Measurements from ENCODE around the gene BET1L. TPM values are rescaled to one million over a fixed set of nuclear protein-coding genes. Genes with fewer than 3 reads are reported as not detected.

The BET1L gene
- 22.0 and 23.9 TPM in 2 replicates for total RNA-seq

GRCh38 chr11:207208-207862, at the start of gene BET1L, which contains the start of gene RIC8A:
Gene BET1L (minus strand): TSS chr11:207399. CDS start chr11:207321, 78 bp downstream.
Gene RIC8A (plus strand): TSS chr11:207708. CDS start chr11:208855, 1,147 bp downstream.

GRCh38 chr11:236774-237767, 29.9 kb upstream of the BET1L start, which contains the start of gene PSMD13:
Gene PSMD13 (plus strand): TSS chr11:236976. CDS start chr11:237050, 74 bp downstream.

GRCh38 chr11:235997-236773, 29.0 kb upstream of the BET1L start, which contains the start of gene SIRT3:
Gene SIRT3 (minus strand): TSS chr11:236342. CDS start chr11:236328, 14 bp downstream.

GRCh38 chr11:192674-193128, 14.5 kb downstream of the BET1L start, which contains the start of gene SCGB1C1:
Gene SCGB1C1 (plus strand): TSS chr11:193078. CDS start chr11:193100, 22 bp downstream.

Small RNA genes within 50 kb of the gene (small RNA-seq; reads per million reads assigned to genes)
- not detected for gene RNU6-447P

Other genes with a start within 250 kb of the BET1L start
- gene SCGB1C1, start 14.3 kb downstream of the BET1L start, total RNA-seq = not detected in 2 replicates
- gene RIC8A, start 309 bp upstream of the BET1L start, total RNA-seq = 103 and 136 TPM in 2 replicates
- gene SIRT3, start 28.9 kb upstream of the BET1L start, total RNA-seq = 9.3 and 10.9 TPM in 2 replicates
- 97.3 and 112 TPM in 2 replicates for gene PSMD13, start 29.6 kb upstream of the BET1L start, total RNA-seq
- not detected in 2 replicates for gene NLRP6, start 71.0 kb upstream of the BET1L start, total RNA-seq
- gene PGGHG, start 81.7 kb upstream of the BET1L start, total RNA-seq = 7.0 and 11.0 TPM in 2 replicates
- gene IFITM5, start 92.1 kb upstream of the BET1L start, total RNA-seq = not detected in 2 replicates
- gene IFITM2, start 100.4 kb upstream of the BET1L start, total RNA-seq = 63.3 and 122 TPM in 2 replicates
- gene IFITM1, start 106.6 kb upstream of the BET1L start, total RNA-seq = 44.9 and 51.7 TPM in 2 replicates
- gene IFITM3, start 113.5 kb upstream of the BET1L start, total RNA-seq = 103 and 138 TPM in 2 replicates
- gene B4GALNT4, start 162.1 kb upstream of the BET1L start, total RNA-seq = 0.52 and 0.65 TPM in 2 replicates
- gene PKP3, start 186.8 kb upstream of the BET1L start, total RNA-seq = 0.52 and 1.2 TPM in 2 replicates
- 14.0 and 19.3 TPM in 2 replicates for gene SIGIRR, start 207.6 kb upstream of the BET1L start, total RNA-seq
- not detected in 2 replicates for gene ANO9, start 234.6 kb upstream of the BET1L start, total RNA-seq
- 23.2 and 24.0 TPM in 2 replicates for gene PTDSS2, start 242.9 kb upstream of the BET1L start, total RNA-seq